A549 (cell line): Measurements from ENCODE around the gene NCAM2. TPM values are rescaled to one million over a fixed set of nuclear protein-coding genes. Genes with fewer than 3 reads are reported as not detected.

ENCODE experiments used
- ATAC-seq, 2 experiments: fragments of 200-7000 bp in 1 of 2; fragments of >200 bp in 1 of 2; cut with Nextera tagmentation in 1 of 2; cut with Tn5 transposase in 1 of 2; 3 replicates each; pipeline versions ENCODE4 v1.8.0 to v1.9.1; 2018 to 2020; ENCODE audit warnings: mild to moderate bottlenecking in 1 of 2, moderate library complexity in 1 of 2
- CTCF ChIA-PET: fragments of 300-600 bp; sonication (Branson Sonifier 250); formaldehyde crosslinking; extraction: SDS; loops from one replicate; lab custom pipeline; 2021; ENCODE audit warnings: antibody characterized with exemption, inconsistent platforms; lab: Yijun Ruan, JAX
- POLR2A ChIA-PET: fragments of 350-600 bp; formaldehyde crosslinking; extraction: SDS; loops from one replicate; lab custom pipeline; 2021; ENCODE audit warnings: antibody characterized with exemption, inconsistent platforms; lab: Yijun Ruan, JAX
- DNase-seq, 2 experiments: peaks; one replicate each; pipeline versions ENCODE4 v3.0.0 to v3.0.0-alpha.2; 2011 to 2016; ENCODE audit warnings: low read depth in 1 of 2, low spot score in 1 of 2
- FAIRE-seq: peaks from 2 replicates; lab custom pipeline; 2011; peaks lifted over from hg19 to GRCh38; lab: Jason Lieb, UNC
- H3K27ac ChIP-seq, 2 experiments: fragments of >200 bp; sonication (Bioruptor Twin); formaldehyde crosslinking; 3 replicates each; pipeline ENCODE4 v1.5.1; 2016 to 2017
- H3K4me1 ChIP-seq: fragments of >200 bp; sonication (Bioruptor Twin); formaldehyde crosslinking; 3 replicates; pipeline ENCODE4 v1.6.1; 2016
- H3K4me2 ChIP-seq: fragments of >200 bp; sonication (Bioruptor Twin); formaldehyde crosslinking; 3 replicates; pipeline ENCODE4 v1.6.1; 2016
- H3K4me3 ChIP-seq: fragments of >200 bp; sonication (Bioruptor Twin); formaldehyde crosslinking; 3 replicates; pipeline ENCODE4 v1.5.1; 2016
- H3K9me3 ChIP-seq: fragments of >200 bp; sonication (Bioruptor Twin); formaldehyde crosslinking; 3 replicates; pipeline ENCODE4 v1.6.1; 2016
- ATOH8 ChIP-seq: fragments of 250-450 bp; sonication (Bioruptor Pico); IDR thresholded peaks from 2 replicates; pipeline ENCODE4 v1.5.0; 2020; ENCODE audit warnings: low read depth, mild to moderate bottlenecking, moderate library complexity
- BCL3 ChIP-seq: fragments of >200 bp; sonication (Bioruptor Twin); formaldehyde crosslinking; IDR thresholded peaks from 3 replicates; pipeline ENCODE4 v1.6.1; 2016
- BHLHE40 ChIP-seq: IDR thresholded peaks from 2 replicates; pipeline ENCODE4 v1.6.1; 2012; ENCODE audit warnings: low read depth, low read length, inconsistent platforms
- CBX2 ChIP-seq: fragments of 200-600 bp; sonication (generic); IDR thresholded peaks from 2 replicates; pipeline ENCODE4 v1.6.1; 2016; ENCODE audit warnings: low read depth, mild to moderate bottlenecking, borderline replicate concordance
- CEBPB ChIP-seq, 2 experiments: fragments of >200 bp in 1 of 2; sonication (Bioruptor Twin) in 1 of 2; formaldehyde crosslinking in 1 of 2; IDR thresholded peaks; 2 replicates each; pipeline ENCODE4 v1.6.1; 2012 to 2016
- EHF ChIP-seq: fragments of 250-450 bp; sonication (Bioruptor Pico); IDR thresholded peaks from 2 replicates; pipeline ENCODE4 v1.5.0; 2020; ENCODE audit warnings: mild to moderate bottlenecking
- ESRRA ChIP-seq: fragments of 150-350 bp; IDR thresholded peaks from 2 replicates; pipeline ENCODE4 v1.6.1; 2014; ENCODE audit warnings: mild to moderate bottlenecking, low read length, borderline replicate concordance
- FOSL2 ChIP-seq, 2 experiments: fragments of 450-650 bp in 1 of 2; fragments of >200 bp in 1 of 2; sonication (Bioruptor Twin) in 1 of 2; formaldehyde crosslinking; IDR thresholded peaks; 2 replicates each; pipeline versions ENCODE4 v1.5.0 to v1.6.1; 2016 to 2020; ENCODE audit warnings: mild to moderate bottlenecking in 1 of 2, moderate library complexity in 1 of 2
- FOXS1 ChIP-seq: fragments of 250-450 bp; sonication (Bioruptor Pico); IDR thresholded peaks from 2 replicates; pipeline ENCODE4 v1.5.0; 2020; ENCODE audit warnings: mild to moderate bottlenecking, moderate library complexity
- GATA3 ChIP-seq: IDR thresholded peaks from 2 replicates; pipeline ENCODE4 v1.6.1; 2012; ENCODE audit warnings: borderline replicate concordance
- HDAC2 ChIP-seq: fragments of 200-600 bp; sonication (generic); IDR thresholded peaks from 2 replicates; pipeline ENCODE4 v1.6.1; 2016
- HEYL ChIP-seq: fragments of 250-450 bp; sonication (Bioruptor Pico); IDR thresholded peaks from 2 replicates; pipeline ENCODE4 v1.8.0; 2021; ENCODE audit warnings: mild to moderate bottlenecking, moderate library complexity
- HOXA7 ChIP-seq: fragments of 250-450 bp; sonication (Bioruptor Pico); IDR thresholded peaks from 2 replicates; pipeline ENCODE4 v1.5.0; 2020; ENCODE audit warnings: mild to moderate bottlenecking, moderate library complexity
- JUN ChIP-seq, 2 experiments: fragments of >200 bp; sonication (Bioruptor Twin); formaldehyde crosslinking; IDR thresholded peaks; 2 replicates in 1 of 2; 3 replicates in 1 of 2; pipeline ENCODE4 v1.6.1; 2016 to 2017
- KDM1A ChIP-seq: fragments of 200-600 bp; sonication (generic); IDR thresholded peaks from 2 replicates; pipeline ENCODE4 v1.6.1; 2016; ENCODE audit warnings: low read depth, mild to moderate bottlenecking
- MAX ChIP-seq: IDR thresholded peaks from 2 replicates; pipeline ENCODE4 v1.6.1; 2012
- MAZ ChIP-seq: fragments of 150-350 bp; IDR thresholded peaks from 2 replicates; pipeline ENCODE4 v1.6.1; 2014; ENCODE audit warnings: antibody characterized with exemption, low read depth, low read length, borderline replicate concordance
- NFE2L2 ChIP-seq: fragments of 150-350 bp; conservative IDR thresholded peaks from 2 replicates; pipeline ENCODE4 v1.6.1; 2014; ENCODE audit warnings: low read length
- NR3C1 ChIP-seq: fragments of >200 bp; sonication (Bioruptor Twin); formaldehyde crosslinking; IDR thresholded peaks from 3 replicates; pipeline ENCODE4 v1.6.1; 2017
- PHF8 ChIP-seq: fragments of 200-600 bp; sonication (generic); IDR thresholded peaks from 2 replicates; pipeline ENCODE4 v1.6.1; 2016; ENCODE audit warnings: low read depth, mild to moderate bottlenecking, antibody characterized with exemption, moderate library complexity, borderline replicate concordance
- RARB ChIP-seq: fragments of 250-450 bp; sonication (Bioruptor Pico); IDR thresholded peaks from 2 replicates; pipeline ENCODE4 v1.8.0; 2021; ENCODE audit warnings: mild to moderate bottlenecking, moderate library complexity
- RCOR1 ChIP-seq: fragments of 150-350 bp; IDR thresholded peaks from 2 replicates; pipeline ENCODE4 v1.6.1; 2014; ENCODE audit warnings: antibody characterized with exemption, low read length, low read depth
- RFX5 ChIP-seq: fragments of 450-650 bp; IDR thresholded peaks from 2 replicates; pipeline ENCODE4 v1.7.1; 2014; ENCODE audit warnings: antibody characterized with exemption, mild to moderate bottlenecking, moderate library complexity
- SREBF2 ChIP-seq: fragments of 450-650 bp; IDR thresholded peaks from 2 replicates; pipeline ENCODE4 v1.6.1; 2014; ENCODE audit warnings: mild to moderate bottlenecking, moderate library complexity
- TFCP2L1 ChIP-seq: fragments of 250-450 bp; sonication (Bioruptor Pico); IDR thresholded peaks from 2 replicates; pipeline ENCODE4 v1.5.0; 2021; ENCODE audit warnings: mild to moderate bottlenecking
- TP53 ChIP-seq: fragments of 250-450 bp; sonication (Bioruptor Pico); IDR thresholded peaks from 2 replicates; pipeline ENCODE4 v1.5.0; 2021; ENCODE audit warnings: mild to moderate bottlenecking, moderate library complexity
- USF2 ChIP-seq: fragments of 450-650 bp; IDR thresholded peaks from 2 replicates; pipeline ENCODE4 v1.6.1; 2014; ENCODE audit warnings: antibody characterized with exemption
- ZC3H11A ChIP-seq: fragments of 450-650 bp; IDR thresholded peaks from 2 replicates; pipeline ENCODE4 v1.6.1; 2014; ENCODE audit warnings: antibody characterized with exemption, mild to moderate bottlenecking
- ZFP36 ChIP-seq: fragments of 450-650 bp; IDR thresholded peaks from 2 replicates; pipeline ENCODE4 v1.6.1; 2014; ENCODE audit warnings: borderline replicate concordance; ENCODE audit not compliant: partially characterized antibody
- ZSCAN20 ChIP-seq: fragments of 250-450 bp; sonication (Bioruptor Pico); IDR thresholded peaks from 2 replicates; pipeline ENCODE4 v1.8.0; 2022; ENCODE audit warnings: mild to moderate bottlenecking, moderate library complexity
- WGBS: methylation state at CpG from one replicate; pipeline ENCODE4 v1.1.6; 2017; ENCODE audit errors: missing lambda C conversion rate; 5-methylcytosine and 5-hydroxymethylcytosine counted together
- polyA plus RNA-seq, 4 experiments: library from polyadenylated mRNA; depleted of rRNA in 3 of 4; stranded (reverse); fragments of >200 nt; fragmentation: RNase III in 1 of 4; extraction: RNeasy Plus Mini Kit Qiagen cat#74134 plus additional on column Dnase treatment in 1 of 4; gene quantifications; 2 replicates in 3 of 4; 3 replicates in 1 of 4; pipeline ENCODE4 v1.2.3, GENCODE V29; 2011 to 2017
- TF ChIP-seq, protein P1 (sequence below): fragments of >200 bp; sonication (Bioruptor Twin); formaldehyde crosslinking; IDR thresholded peaks from 2 replicates; pipeline ENCODE4 v1.6.1; 2016
- TF ChIP-seq, protein P2 (sequence below): fragments of 250-450 bp; sonication (Bioruptor Pico); IDR thresholded peaks from 2 replicates; pipeline ENCODE4 v1.5.0; 2021; ENCODE audit warnings: mild to moderate bottlenecking, moderate library complexity, borderline replicate concordance
- TF ChIP-seq, protein P3 (sequence below): IDR thresholded peaks from 2 replicates; pipeline ENCODE4 v1.6.1; 2012

NCAM2 gene
- polyA plus RNA-seq, 2 of the 4 experiments (the other 2 are of a cell fraction): not detected

GRCh38 chr21:21101911-21102310 is 103.7 kb downstream of the NCAM2 start:
- H3K4me2 ChIP-seq: no peak overlapping the region
- ATAC-seq (no peak), DNase-seq (no peak), FAIRE-seq (no peak)
- ChIA-PET CTCF (no interaction called here), POLR2A (no interaction called here)
- no peaks in the 10 kb centered on the region for H3K4me1 ChIP-seq
- TF ChIP-seq FOSL2 (IDR thresholded peaks at IDR 0.05): no peak
- TF ChIP-seq FOSL2 (CRISPR knock-in tag; IDR thresholded peaks at IDR 0.05): no peak
- no peak for TF ChIP-seq BCL3
- TF ChIP-seq, protein P1, sequence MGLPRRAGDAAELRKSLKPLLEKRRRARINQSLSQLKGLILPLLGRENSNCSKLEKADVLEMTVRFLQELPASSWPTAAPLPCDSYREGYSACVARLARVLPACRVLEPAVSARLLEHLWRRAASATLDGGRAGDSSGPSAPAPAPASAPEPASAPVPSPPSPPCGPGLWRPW: no peak
- no peak for TF ChIP-seq NR3C1
- no peak for TF ChIP-seq RFX5
- no peak for TF ChIP-seq RCOR1
- H3K4me3 ChIP-seq: no peak overlapping the region
- 90% methylated on average over 1 of the region's 1 CpG for WGBS
- no peaks in the 10 kb centered on the region for H3K9me3 ChIP-seq
- no peak overlapping the region for H3K27ac ChIP-seq

DNA sequence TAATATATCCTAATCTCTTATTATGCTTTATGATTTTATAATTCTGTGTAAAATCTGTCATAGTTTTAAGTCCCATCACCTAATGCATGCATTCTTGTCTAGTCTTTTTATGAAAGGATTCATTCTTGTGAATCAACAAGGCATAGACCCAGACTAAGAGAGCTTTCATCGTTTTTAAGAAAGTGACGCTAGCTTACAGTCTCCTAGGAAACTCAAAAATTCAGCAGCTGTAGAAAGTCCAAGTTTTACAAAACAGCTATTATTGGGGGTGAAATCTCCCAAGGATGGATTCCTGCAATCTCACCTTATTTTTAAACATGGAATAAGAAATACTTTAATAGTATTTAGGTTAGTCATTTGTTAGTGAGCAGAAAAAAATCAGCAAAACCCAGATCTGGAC is 104.7 kb downstream of the NCAM2 start:
- DNase-seq (no peak), ATAC-seq (no peak), FAIRE-seq (no peak)
- no peaks in the 10 kb centered on the region for H3K4me1 ChIP-seq
- WGBS: 14% methylated on average over 2 of the region's 2 CpGs
- ChIA-PET CTCF (no interaction called here), POLR2A (no interaction called here)
- no peak overlapping the region for H3K4me2 ChIP-seq
- H3K9me3 ChIP-seq: no peaks in the 10 kb centered on the region
- no peak overlapping the region for H3K4me3 ChIP-seq
- TF ChIP-seq KDM1A (no peak), HDAC2 (no peak), NFE2L2 (no peak), EHF (CRISPR knock-in tag) (no peak), ZFP36 (no peak), CBX2 (no peak), JUN (IDR thresholded peaks at IDR 0.05) (no peak), MAX (no peak), BHLHE40 (no peak), USF2 (no peak), ZSCAN20 (no peak), RFX5 (no peak), HOXA7 (no peak), TFCP2L1 (CRISPR knock-in tag) (no peak), HEYL (CRISPR knock-in tag) (no peak), ESRRA (no peak), PHF8 (no peak), NR3C1 (no peak)
- TF ChIP-seq, protein P2, sequence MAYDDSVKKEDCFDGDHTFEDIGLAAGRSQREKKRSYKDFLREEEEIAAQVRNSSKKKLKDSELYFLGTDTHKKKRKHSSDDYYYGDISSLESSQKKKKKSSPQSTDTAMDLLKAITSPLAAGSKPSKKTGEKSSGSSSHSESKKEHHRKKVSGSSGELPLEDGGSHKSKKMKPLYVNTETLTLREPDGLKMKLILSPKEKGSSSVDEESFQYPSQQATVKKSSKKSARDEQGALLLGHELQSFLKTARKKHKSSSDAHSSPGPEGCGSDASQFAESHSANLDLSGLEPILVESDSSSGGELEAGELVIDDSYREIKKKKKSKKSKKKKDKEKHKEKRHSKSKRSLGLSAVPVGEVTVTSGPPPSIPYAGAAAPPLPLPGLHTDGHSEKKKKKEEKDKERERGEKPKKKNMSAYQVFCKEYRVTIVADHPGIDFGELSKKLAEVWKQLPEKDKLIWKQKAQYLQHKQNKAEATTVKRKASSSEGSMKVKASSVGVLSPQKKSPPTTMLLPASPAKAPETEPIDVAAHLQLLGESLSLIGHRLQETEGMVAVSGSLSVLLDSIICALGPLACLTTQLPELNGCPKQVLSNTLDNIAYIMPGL: no peak
- H3K27ac ChIP-seq: no peak overlapping the region

DNA sequence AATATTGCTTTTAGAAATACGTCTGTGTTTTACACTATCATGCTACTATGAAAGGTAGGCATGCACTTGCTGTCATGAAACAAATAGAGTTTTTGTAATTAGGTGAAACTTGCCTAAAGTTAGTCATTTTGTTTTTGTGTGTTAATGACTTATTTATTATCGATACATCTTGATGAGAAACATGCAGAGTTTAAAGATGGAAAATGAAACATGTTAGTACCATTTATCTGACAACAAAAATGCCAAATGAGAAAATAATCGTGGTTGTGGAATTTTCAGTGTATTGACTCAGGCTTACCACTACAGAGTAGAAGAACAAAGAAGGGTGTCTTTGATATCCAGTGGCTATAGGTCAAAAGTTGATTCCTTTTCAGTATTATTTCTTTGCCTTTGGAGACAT is 105.5 kb downstream of the NCAM2 start:
- Histone ChIP-seq H3K9me3 (no peaks in the 10 kb centered on the region), H3K27ac (no peak overlapping the region), H3K4me3 (no peak overlapping the region), H3K4me2 (no peak overlapping the region), H3K4me1 (no peaks in the 10 kb centered on the region)
- ChIA-PET POLR2A (no interaction called here), CTCF (no interaction called here)
- WGBS: 4% methylated on average over 3 of the region's 3 CpGs
- no peak for DNase-seq
- ATAC-seq: no peak
- no peak for FAIRE-seq
- no peak for TF ChIP-seq ATOH8
- TF ChIP-seq FOXS1 (CRISPR knock-in tag): no peak
- no peak for TF ChIP-seq TP53 (CRISPR knock-in tag)
- TF ChIP-seq ZC3H11A: no peak
- TF ChIP-seq, protein P3, sequence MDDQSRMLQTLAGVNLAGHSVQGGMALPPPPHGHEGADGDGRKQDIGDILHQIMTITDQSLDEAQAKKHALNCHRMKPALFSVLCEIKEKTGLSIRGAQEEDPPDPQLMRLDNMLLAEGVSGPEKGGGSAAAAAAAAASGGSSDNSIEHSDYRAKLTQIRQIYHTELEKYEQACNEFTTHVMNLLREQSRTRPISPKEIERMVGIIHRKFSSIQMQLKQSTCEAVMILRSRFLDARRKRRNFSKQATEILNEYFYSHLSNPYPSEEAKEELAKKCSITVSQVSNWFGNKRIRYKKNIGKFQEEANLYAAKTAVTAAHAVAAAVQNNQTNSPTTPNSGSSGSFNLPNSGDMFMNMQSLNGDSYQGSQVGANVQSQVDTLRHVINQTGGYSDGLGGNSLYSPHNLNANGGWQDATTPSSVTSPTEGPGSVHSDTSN: no peak
- TF ChIP-seq SREBF2: no peak
- TF ChIP-seq RARB: no peak
- no peak for TF ChIP-seq CEBPB (IDR thresholded peaks at IDR 0.05)
- no peak for TF ChIP-seq MAZ
- TF ChIP-seq GATA3: no peak
